Endodermal cell (in vitro differentiated cells): Measurements from ENCODE around the gene SGPL1. TPM values are rescaled to one million over a fixed set of nuclear protein-coding genes. Genes with fewer than 3 reads are reported as not detected.

ENCODE experiments used
- DNase-seq: peaks from one replicate; pipeline ENCODE4 v3.0.0-alpha.2; 2017
- H3K27ac ChIP-seq: 2 replicates; pipeline ENCODE4 v1.5.1; 2013; ENCODE audit warnings: mild to moderate bottlenecking, low read depth, low read length, moderate library complexity
- H3K27me3 ChIP-seq: 2 replicates; pipeline ENCODE4 v1.6.1; 2013; ENCODE audit warnings: mild to moderate bottlenecking, low read length, moderate library complexity; ENCODE audit not compliant: insufficient read depth, control insufficient read depth, poor library complexity, severe bottlenecking
- H3K36me3 ChIP-seq: 2 replicates; pipeline ENCODE4 v1.7.0; 2013; ENCODE audit warnings: mild to moderate bottlenecking, low read length, moderate library complexity; ENCODE audit not compliant: control insufficient read depth, insufficient read depth
- H3K4me1 ChIP-seq: one replicate; pipeline ENCODE4 v1.7.0; 2013; ENCODE audit warnings: low read length; ENCODE audit not compliant: control insufficient read depth, insufficient read depth
- H3K4me3 ChIP-seq: 2 replicates; pipeline ENCODE4 v1.5.1; 2013; ENCODE audit warnings: mild to moderate bottlenecking, low read length, moderate library complexity
- H3K9ac ChIP-seq: 2 replicates; pipeline ENCODE4 v1.6.1; 2013; ENCODE audit warnings: mild to moderate bottlenecking, low read length, moderate library complexity; ENCODE audit not compliant: poor library complexity, severe bottlenecking; ENCODE audit errors: extremely low read depth
- H3K9me3 ChIP-seq: 2 replicates; pipeline ENCODE4 v1.6.1; 2013; ENCODE audit warnings: mild to moderate bottlenecking, low read length, moderate library complexity; ENCODE audit not compliant: control insufficient read depth
- H3K27ac Mint-ChIP-seq: 2 replicates; pipeline ENCODE4 v1.8.0; 2020; ENCODE audit warnings: mixed read lengths
- H3K27me3 Mint-ChIP-seq: 2 replicates; pipeline ENCODE4 v1.8.0; 2021; ENCODE audit warnings: mild to moderate bottlenecking, mixed read lengths; ENCODE audit not compliant: insufficient read depth
- H3K36me3 Mint-ChIP-seq: 2 replicates; pipeline ENCODE4 v1.8.0; 2020; ENCODE audit warnings: low read depth, mixed read lengths
- H3K4me1 Mint-ChIP-seq: 2 replicates; pipeline ENCODE4 v1.8.0; 2020; ENCODE audit warnings: mixed read lengths
- H3K4me3 Mint-ChIP-seq: 2 replicates; pipeline ENCODE4 v1.8.0; 2020; ENCODE audit warnings: mild to moderate bottlenecking, moderate library complexity, mixed read lengths
- H3K9me3 Mint-ChIP-seq: 2 replicates; pipeline ENCODE4 v1.8.0; 2020; ENCODE audit warnings: mild to moderate bottlenecking, mixed read lengths
- CTCF ChIP-seq: fragments of 200-600 bp; sonication (generic); conservative IDR thresholded peaks from 2 replicates; pipeline ENCODE4 v1.5.0; 2021; ENCODE audit warnings: antibody characterized with exemption, mild to moderate bottlenecking
- WGBS, 2 experiments: methylation state at CpG; one replicate each; pipeline versions ENCODE4 v1.1.5 to v1.1.7; 2013; ENCODE audit warnings: missing lambda C conversion rate in 2 of 2, mixed read lengths in 1 of 2; ENCODE audit not compliant: insufficient coverage in 1 of 2, insufficient read length in 1 of 2; 5-methylcytosine and 5-hydroxymethylcytosine counted together
- total RNA-seq, 2 donors: library from RNA; stranded (reverse); fragmentation: NEBNext Ultra II Directional in 1 of 2; extraction: Animal tissue kit (Norgen Biotek cat#: 25700) in 1 of 2; gene quantifications; 2 replicates in 1 of 2; 3 replicates in 1 of 2; pipeline ENCODE4 v1.2.1, GENCODE V29; 2021

The SGPL1 gene
- total RNA-seq, 2 donors from 2014 or later: 95.4 to 103 TPM

GRCh38 chr10:70828923-70829322 lies 13.2 kb downstream of the SGPL1 start:
- no peaks in the 10 kb centered on the region for H3K9me3 ChIP-seq
- Mint-ChIP-seq H3K36me3 (peaks cover 51% of the 10 kb centered on the region), H3K9me3 (no peaks in the 10 kb centered on the region), H3K4me3 (no peak overlapping the region), H3K4me1 (peaks cover 21% of the 10 kb centered on the region), H3K27ac (no peak overlapping the region), H3K27me3 (no peaks in the 10 kb centered on the region)
- H3K9ac ChIP-seq: no peak overlapping the region
- DNase-seq: no peak
- H3K4me1 ChIP-seq: peaks cover 11% of the 10 kb centered on the region
- no peak for TF ChIP-seq CTCF
- no peaks in the 10 kb centered on the region for H3K27me3 ChIP-seq
- 83 to 86% methylated on average over 4 of the region's 4 CpGs for WGBS, 2 experiments
- H3K4me3 ChIP-seq: no peak overlapping the region
- H3K36me3 ChIP-seq: peaks cover 81% of the 10 kb centered on the region
- H3K27ac ChIP-seq: no peak overlapping the region

- H3K9me3 ChIP-seq: no peaks in the 10 kb centered on the region
- no peak for DNase-seq
- H3K36me3 ChIP-seq: peaks cover 81% of the 10 kb centered on the region
- Mint-ChIP-seq H3K27ac (peak overlapping the region; percentile 52), H3K36me3 (peaks cover 54% of the 10 kb centered on the region), H3K9me3 (no peaks in the 10 kb centered on the region), H3K4me1 (peaks cover 21% of the 10 kb centered on the region), H3K4me3 (no peak overlapping the region), H3K27me3 (no peaks in the 10 kb centered on the region)
- no peaks in the 10 kb centered on the region for H3K27me3 ChIP-seq
- 93% methylated on average over 2 to 4 of the region's 5 CpGs for WGBS, 2 experiments
- H3K4me3 ChIP-seq: no peak overlapping the region
- H3K9ac ChIP-seq: no peak overlapping the region
- peaks cover 11% of the 10 kb centered on the region for H3K4me1 ChIP-seq
- TF ChIP-seq CTCF: no peak
- no peak overlapping the region for H3K27ac ChIP-seq
Measured at GRCh38 chr10:70829543-70829942, 13.8 kb downstream of the SGPL1 start.

- Histone ChIP-seq H3K4me3 (no peak overlapping the region), H3K27ac (no peak overlapping the region), H3K9me3 (no peaks in the 10 kb centered on the region), H3K9ac (no peak overlapping the region), H3K27me3 (no peaks in the 10 kb centered on the region), H3K36me3 (peaks cover 84% of the 10 kb centered on the region), H3K4me1 (peaks cover 11% of the 10 kb centered on the region)
- DNase-seq: no peak
- no peaks in the 10 kb centered on the region for H3K27me3 Mint-ChIP-seq
- peaks cover 21% of the 10 kb centered on the region for H3K4me1 Mint-ChIP-seq
- H3K27ac Mint-ChIP-seq: peak overlapping the region; percentile 37
- H3K36me3 Mint-ChIP-seq: peaks cover 54% of the 10 kb centered on the region
- TF ChIP-seq CTCF: no peak
- no peak overlapping the region for H3K4me3 Mint-ChIP-seq
- 70 to 76% methylated on average over 2 to 3 of the region's 3 CpGs for WGBS, 2 experiments
- H3K9me3 Mint-ChIP-seq: no peaks in the 10 kb centered on the region
Measured at GRCh38 chr10:70830164-70830563, 14.4 kb downstream of the SGPL1 start.
